Dedifferentiated amniotic fluid mesenchymal stem cell (primary cell): ENCODE measurements around the gene GAS2L1.

Source experiments
- DNase-seq: peaks from one replicate; pipeline ENCODE4 v3.0.0-alpha.2; 2016; ENCODE audit errors: extremely low spot score

Gene GAS2L1

DNA sequence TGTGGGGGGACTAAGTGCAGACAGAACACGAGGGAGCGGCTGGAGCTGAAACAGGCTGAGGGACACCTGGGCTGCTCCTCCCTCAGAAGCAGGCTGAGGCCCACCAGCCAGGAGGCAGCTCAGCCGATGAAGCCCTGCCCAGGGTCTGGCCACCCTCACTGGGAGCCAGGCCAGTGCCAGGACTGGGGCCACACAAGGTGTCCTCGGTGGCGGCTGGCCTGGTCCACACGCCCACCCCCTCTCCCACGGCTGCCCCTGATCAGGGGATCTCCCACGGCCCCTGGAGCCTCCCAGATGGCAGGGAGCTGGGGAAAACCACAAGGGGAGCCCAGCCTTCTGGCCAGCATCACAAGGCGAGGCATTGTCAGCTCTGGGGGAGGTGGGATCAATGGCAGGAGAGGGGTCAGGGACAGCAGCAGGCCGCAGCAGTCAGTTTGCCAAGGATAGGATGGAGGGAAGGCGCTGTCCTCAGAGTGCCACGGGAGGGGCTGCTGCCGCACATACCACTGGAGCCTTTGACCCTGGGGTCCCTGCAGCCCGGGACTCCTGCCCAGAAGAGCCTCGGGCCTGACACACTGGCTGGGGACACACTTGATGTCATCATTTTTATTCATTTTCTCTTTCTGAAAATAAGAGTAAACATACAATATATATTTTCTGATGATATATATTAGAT, 20.8 kb downstream of the GAS2L1 start:
- no peak for DNase-seq

DNA sequence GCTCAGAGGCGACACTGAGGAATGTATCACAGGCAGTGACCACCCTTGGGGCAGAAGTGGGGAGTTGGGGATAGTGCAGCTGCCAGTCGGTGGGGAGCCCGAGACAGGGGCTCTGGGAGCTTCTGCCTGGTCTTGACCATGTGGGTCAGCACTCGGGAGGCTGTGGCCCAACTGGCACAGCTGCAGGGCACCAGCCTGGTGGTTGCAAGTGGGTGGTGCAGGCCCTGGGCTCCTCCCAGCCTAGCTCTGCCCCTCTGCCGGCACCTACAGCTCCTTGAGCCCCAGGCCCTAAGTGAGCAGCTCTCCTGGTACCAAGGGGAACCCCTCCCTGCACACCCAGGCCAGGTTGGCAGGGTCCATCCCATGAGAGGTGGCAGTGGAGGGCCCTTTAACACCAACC, 21.6 kb downstream of the GAS2L1 start:
- no peak for DNase-seq

DNA sequence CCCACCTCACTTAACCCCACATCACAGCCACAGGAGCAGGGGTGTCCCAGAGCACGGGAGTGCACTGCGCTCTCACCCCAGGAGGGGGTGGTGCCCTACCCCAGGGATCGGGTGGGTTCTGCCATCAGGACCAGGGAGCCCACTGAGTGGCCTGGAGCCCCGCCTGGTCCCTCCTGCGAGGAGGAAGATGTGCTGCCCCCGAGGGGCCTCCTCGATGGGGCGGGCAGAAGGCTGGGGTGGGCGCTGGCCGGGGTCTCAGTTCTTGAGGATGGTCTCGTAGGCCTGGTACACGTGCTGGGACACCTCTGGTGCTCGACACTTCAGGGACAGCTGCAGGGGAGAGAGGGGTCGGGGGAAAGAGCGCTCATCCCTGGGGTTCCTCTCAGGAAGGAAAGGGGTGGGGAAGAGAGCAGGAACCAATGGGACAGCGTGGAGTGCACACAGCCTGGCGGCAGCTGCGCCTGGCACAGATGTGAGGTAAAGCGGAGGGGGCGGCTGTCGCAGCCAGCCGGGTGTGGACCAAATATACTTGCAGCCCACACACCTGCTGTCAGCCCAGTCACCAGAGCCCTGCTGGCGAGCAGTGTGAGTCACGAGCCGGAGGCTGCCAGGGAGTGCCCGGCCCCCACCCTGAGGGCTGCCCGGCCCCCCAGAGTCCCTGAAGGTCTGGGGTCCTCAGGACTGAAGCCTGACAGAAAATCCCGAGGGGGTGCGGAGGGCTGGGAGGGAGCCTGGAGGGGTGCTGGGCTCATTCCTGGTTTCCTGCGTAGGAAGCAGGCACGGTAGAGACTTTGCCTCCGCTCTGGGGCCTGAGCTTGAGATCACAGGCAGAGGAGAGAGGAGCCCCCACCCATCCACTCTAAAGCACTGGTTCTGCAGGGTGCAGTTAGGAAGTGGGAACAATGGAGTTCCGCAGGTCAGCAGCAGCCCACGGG, 22.4 kb downstream of the GAS2L1 start:
- no peak for DNase-seq

DNA sequence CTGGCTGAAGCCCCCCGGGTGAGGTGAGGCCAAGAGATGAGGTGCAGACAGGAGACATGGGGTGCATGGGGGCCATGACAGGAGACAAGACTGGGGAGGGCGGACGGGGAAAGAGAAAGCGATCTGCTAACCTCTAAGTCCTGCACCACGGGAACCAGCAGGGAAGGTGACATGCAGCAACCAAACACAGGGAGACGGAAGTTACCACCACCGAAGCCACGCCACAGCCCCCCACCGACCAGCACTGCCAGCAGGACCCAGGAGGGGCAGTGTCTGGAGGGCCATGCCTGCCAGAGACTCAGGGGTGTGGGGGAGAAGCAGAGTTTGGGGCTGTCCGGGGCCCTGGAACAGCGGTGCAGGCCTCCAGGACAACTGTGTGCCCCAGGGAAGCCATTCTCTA, 23.1 kb downstream of the GAS2L1 start:
- DNase-seq, result no peak

DNA sequence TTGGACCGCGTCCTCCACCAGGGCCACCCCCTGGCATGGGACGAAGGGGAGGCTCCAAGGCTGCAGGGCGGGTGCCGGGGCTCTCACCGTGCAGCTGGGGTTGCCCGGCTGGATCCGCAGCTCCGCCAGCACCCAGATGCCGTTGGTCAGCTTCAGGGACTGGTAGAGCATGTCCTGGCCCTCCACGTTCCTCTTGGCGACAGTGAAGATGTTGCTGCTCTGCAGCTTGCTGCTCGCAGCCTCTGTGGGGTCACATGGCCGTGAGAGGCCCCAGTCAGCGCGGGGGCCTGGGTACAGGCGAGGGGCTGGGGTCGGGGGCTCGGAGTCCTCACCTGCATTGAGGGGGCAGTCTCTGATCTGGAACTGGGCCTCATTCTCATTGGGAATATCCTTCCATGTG, 23.8 kb downstream of the GAS2L1 start:
- DNase-seq, result no peak

DNA sequence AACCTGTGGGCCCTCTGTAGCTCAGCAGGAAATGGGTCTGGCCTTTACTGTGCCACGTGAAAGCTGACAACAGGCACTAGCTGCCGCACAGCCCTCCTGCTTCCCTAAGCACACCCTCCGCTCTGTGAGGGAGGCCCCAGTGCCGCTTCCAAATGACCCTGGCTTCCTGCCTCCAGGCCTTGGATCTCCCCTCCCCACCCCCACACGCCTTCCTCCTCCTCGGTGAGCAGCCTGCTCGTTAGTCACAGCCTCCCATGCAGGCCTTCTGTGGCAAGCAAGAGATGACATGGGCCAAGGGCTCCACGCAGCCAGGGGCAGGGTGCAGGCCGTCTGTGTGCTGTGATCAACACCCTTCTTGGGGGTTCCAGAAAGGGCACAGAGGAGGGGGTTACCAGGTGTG, 24.3 kb downstream of the GAS2L1 start:
- no peak for DNase-seq

DNA sequence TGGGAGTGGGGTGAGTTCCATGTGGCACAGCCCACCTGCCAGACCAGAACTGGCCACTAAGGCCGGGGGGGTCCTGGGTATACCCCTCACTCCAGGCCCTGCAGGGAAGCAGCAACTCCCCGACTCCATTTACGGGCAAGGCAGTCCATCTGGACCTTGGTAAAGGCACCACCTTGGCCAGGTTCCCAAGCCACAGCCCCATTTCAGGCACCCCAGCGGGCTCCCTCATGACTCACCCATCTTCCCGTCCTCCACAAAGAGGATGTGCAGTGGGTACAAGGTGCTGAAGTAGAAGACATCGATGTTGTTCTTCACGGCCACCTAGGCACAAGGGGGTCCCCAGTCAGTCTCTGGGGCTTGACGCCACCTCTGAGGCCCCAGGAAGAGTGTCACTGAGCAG, 24.8 kb downstream of the GAS2L1 start:
- no peak for DNase-seq

DNA sequence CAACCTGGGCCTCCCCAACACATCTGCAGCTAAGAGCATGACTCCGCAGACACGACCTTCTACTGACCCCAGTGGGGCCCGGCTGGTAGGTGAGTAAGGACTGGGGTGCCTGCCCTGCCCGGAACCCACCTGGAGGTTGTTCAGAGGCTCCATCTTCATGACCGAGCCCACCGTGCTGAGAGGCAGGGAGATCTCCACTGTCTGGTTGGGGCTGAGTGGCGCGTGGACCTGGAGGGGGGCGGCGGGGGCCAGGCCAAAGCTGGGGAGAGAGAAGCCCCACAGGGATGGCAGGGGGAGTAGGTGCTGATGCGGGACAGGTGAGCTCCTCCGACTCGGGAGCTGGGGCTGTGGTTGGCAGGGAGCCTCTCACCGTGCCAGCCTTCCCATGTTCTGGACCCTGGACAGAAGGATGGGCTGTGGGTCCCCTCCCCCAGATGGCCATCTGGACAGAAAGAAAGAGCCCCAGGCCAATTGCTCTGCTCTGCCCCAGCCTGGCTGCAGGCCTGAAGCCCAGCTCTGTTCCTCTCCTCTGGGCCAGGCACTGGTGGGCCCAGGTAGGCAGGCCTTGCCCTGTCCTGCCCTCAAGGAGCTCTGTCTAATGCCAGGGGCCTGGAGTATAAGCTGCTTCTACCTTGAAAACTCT, 25.3 kb downstream of the GAS2L1 start:
- DNase-seq, result no peak

DNA sequence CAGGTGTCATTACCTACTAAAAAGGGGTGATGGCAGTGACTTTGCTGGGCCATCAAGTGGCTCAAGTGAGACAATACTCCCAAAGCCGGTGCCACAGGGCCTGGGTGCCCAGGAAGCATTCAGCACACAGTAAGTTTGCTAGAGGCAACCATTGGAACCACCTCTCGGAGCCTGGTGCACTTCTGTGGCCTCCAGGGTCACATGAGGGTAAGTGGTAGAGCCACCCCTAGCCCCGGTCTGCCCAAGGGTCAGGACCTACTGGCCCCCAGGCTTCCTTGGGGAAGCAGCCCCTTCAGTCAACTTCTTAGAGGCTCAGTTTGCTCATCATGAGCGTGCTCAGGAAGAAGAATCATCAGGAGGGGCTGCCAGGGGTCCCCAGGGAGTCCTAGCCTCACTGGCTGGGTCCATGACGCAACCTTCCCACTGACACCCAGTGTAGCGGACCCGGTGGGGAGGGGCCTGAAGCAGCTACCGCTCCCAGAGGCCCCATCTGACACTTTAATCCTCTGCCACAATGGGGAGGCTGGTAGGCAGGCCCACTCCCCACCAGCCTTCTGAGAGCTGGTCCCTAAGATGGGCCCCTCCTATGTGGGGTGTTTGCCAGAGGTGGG, 26.5 kb downstream of the GAS2L1 start:
- no peak for DNase-seq

DNA sequence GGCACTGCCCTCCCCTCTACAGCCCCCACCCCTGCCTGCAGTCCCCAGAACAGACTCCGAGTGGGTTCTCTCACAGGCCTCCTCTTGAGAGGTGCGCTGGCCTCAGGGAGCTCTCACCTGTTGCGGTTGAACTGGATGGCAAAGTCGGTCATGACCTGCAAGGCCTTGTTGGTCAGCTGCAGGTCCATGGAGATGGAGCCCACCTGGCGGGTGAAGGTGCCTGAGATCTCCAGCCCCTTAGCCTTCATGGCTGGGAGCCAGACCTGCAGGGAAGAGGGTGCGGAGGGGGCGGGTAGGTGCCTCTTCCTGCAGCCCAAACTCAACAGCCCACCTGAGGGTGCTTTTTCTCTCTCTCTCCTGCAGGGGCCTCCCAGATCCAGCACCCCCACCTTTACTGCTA, 27.7 kb downstream of the GAS2L1 start:
- DNase-seq, result no peak

DNA sequence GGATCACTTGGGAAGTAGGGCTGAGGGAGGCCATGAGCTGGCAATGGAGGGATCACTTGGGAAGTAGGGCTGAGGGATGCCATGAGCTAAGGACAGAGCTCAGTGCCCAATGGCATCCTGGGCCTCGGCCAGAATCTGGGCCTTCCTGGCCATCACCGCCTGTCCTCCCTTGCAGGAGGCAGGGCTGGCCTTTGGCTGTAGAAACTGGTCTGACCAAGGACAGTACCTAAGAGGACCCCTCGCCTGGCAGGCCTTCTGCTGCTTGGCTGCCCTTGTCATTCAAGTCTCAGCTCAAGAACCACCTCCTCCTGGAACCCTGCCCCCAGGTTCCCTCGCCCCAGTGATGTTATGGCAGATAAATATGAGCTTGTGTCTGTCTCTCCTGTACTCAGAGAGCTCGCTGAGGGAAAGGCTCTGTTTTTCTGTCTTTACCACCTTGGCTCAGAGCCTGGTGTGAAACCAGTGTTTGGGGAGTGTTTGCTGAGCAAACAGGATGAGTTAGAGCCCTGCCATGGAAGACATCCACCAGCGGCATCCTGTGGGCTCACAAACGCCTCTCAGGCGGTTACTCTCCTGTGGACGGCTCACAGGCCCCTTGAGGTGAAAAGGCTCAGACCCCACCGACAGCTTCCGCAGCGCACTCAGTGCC, 28.4 kb downstream of the GAS2L1 start:
- DNase-seq, result no peak

DNA sequence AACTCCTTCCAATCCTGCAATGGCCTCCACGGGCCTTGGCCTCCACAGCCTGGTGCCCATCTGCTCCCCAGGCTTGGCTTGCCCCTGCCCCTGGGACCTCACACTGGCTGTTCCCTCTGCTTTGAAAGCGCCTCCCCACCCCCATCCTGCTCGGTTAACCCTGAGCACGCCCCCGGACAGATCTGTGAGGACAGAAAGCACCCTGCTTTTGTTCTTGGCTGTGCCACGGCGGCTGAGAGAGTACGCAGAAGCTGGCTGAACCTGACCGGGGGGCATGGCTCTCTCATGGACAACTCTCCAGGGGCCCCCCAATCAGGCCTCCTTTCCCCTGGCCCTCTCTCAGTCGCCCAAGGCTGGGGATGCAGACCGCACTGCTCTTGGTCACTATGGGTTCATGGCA, 29.2 kb downstream of the GAS2L1 start:
- no peak for DNase-seq

DNA sequence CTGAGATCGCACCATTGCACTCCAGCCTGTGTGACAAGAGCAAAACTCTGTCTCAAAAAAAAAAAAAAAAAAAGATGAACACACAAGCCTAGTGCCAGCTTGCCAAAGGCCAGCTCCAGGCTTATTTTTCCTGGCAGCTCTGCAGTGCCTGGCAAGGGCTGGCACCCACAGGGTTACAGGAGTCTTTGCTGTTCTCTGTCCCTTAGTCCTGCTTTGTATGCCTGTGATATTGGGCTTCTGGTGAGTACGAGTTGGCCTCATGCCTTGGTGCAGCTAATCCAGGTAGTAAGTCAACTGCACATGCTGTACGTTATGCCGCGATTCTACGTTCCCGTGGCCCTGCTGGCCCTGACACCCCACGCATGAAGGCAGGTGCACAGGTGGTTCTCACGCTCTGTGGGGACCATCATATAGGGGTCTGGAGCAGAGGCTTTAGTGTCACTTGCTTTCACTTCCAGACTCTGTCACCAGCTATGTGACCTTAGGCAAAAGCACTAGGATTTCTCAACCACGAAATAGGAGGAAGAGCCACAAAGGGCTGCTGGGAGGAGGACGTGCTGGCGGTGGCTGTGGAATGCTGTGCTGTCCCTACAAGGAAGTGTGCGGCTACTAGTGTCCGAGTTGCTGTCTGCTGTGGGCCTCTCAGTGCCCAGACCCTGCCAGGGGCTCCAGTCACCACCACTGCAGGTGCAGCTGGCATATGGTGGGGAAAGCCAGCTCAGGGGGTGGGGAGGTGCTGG, 30.5 kb downstream of the GAS2L1 start:
- DNase-seq, result no peak

DNA sequence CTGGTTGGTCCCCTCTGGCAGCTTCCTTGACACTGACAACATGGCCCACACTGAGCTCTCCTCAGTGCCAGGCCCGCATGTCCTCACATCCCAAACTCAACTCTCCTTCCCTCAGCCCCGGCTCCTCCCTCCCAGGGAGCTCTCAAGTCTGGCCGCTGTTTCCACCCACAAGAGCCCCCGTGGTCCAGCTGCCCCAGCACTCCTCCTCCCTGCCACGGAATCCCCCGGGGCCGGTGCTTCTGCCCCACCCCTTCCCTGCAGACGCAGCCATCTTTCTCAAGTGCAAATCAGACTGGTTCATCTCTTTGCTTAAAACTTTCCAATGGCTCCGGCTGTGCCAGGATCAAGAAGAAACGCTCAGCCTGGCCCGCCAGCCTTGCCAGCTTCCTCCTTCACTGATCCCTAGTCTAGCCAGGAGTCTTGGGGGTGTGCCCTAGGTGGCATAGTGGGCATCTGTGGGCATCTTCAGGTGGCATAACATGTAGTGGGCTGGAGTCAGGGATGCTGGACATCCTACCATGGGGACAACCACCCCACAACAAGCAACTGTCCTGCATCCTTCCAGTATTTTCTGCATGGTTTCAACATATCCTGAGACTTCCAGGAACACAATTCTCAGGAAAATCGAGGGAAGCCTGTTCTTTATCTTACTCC, 31.3 kb downstream of the GAS2L1 start:
- DNase-seq, result no peak

DNA sequence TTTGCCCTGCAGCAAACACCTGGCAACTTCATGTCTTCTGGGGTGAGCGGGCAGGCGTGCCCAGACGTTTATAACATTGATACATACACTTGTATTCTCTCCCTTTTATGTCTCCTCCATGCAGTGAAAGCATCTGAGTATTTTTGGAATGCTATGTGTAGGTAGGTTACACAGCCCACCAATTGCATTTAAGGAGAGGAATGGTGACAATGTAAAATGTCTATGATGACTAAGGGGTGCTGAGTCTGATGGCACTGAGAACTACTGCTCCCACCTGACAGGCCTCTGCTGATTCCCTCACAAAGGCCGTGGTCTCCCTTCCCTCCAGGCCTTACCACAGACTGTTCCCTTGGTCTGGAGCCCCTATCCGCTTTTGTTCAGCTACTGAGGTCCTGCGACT, 31.9 kb downstream of the GAS2L1 start:
- no peak for DNase-seq

DNA sequence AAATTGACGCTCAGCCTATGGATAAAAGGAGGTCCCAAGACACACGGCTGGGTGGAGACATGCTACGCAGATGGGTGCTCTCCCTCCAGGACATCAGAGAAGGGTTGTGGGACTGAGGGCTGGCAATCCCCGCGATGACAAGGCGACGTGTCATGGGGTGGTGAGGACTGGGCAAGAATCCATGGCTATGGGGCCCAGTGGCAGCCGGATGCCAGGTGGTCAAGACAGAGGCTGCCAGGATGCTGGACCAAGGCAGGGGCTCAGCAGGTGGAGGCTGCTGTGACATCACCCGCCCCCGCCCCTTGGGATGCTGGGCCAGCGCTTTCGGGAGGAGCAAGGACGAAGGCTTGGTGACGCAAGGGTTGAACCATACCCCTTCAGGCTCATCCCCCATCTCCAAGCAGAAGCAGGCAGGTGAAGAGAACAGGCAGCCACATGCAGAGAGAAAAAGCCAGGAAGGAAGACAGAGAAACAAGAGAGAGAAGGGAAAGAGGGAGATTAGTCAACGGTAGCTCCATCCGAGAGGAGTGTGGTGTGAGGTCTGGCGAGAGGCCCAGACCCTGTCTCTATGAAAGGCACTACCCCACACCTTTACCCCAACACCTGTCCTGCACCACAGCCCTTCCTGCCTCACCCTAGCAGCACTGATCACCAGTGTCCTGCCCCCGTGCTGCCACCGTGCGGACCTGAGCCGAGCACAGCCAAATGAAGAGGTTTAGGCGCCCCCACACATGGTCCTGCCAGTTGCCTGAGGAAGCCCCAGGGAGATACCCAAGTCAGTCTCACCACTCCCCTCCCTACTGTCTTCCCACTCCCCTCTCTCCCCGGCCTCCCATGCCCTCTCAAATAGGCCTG, 33.2 kb downstream of the GAS2L1 start:
- DNase-seq, result no peak

DNA sequence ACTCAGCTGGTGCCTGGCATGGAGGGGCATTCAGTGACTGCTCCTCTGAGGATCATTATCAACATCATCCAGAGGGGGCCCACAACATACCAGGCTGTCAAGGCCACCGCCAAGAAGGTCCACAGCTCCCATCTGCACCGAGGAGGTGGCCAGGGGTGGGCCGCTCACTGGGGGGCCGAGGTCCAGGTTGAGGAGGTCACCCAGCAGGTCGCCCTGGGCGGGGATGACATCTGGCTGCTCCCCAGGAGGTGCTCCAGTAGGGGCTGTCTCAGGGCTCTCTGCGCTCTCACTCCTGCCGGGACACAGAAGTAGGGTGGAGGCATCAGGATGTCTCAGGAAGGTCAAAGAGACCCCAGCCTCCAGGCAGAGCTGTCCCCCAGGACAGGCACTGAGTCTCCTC, 34.1 kb downstream of the GAS2L1 start:
- no peak for DNase-seq

DNA sequence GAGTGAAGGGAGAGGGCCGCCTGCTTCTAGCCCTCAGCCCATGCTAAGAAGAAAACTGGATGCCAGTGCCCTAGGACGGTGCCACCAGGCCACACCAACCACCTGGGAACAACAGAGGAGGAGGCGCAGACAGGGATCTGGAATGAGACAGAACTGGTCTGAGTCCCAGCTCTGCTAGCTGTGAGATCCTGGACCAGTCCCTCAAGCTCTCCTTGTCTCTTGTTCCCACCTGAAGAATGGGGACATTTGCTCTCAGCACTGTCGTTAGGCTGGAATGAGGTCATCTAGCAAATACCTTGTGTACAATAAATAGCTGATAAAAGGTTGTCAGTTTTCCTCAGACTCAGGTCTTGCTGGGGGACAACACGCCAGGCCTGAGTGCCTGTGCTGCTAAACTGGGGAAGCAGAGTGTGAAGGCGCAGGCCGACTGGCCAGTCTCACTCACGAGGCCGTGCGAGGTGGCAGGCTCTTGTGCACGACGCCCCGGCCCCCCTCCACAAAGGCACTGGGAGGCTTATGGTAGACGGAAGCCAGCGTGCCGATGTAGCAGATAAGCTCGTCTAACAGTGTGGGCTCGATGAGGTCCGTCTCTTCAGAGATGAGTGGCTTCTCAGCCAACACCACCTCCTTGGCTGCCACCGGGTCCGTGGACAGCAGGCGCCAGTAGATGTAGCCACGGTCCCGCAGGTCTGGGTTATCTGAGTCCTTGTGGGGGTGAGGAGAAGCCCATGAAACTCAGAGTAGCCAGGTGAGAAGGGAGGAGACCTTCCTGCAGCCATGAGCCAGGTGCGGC, 34.8 kb downstream of the GAS2L1 start:
- no peak for DNase-seq

DNA sequence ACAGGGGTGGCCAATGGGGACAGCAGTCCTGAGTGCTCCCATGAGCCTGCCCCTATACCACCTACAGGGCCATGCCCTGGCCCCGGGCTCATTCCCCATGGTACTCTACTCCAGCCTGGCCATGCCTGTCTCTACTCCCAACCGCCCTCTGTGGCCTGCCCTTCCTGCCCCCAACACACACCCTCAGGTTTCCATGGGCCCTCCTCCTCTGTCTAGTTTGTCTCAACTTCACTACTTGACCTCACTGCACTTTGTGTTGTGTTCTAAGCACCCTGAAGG, 35.3 kb downstream of the GAS2L1 start:
- DNase-seq, result no peak
